ENCODE data around the gene HNRNPH3. TPM values are rescaled to one million over a fixed set of nuclear protein-coding genes. Genes with fewer than 3 reads are reported as not detected.

Gene HNRNPH3
- total RNA-seq, 1 donor from 2014 or later, result 164 TPM

GRCh38 chr10:68342909-68343516, 11.1 kb downstream of the HNRNPH3 start:
- no peaks in the 10 kb centered on the region for H3K9me3 Mint-ChIP-seq
- no peak for TF ChIP-seq CTCF (IDR thresholded peaks at IDR 0.05; ENCODE audit: unreplicated experiment)
- no peak for DNase-seq (ENCODE audit: low spot score in 2 of 2, unreplicated experiment in 2 of 2)
- H3K4me1 Mint-ChIP-seq, result no peaks in the 10 kb centered on the region
- H3K4me3 Mint-ChIP-seq, result no peak overlapping the region
- H3K36me3 Mint-ChIP-seq, result peaks cover 53% of the 10 kb centered on the region
- H3K27me3 Mint-ChIP-seq (ENCODE audit: low read depth), result no peaks in the 10 kb centered on the region
- no peak overlapping the region for H3K27ac Mint-ChIP-seq

GRCh38 chr10:68345621-68346020, 13.8 kb downstream of the HNRNPH3 start:
- peak overlapping the region; percentile 8 for H3K27ac Mint-ChIP-seq
- no peaks in the 10 kb centered on the region for H3K9me3 Mint-ChIP-seq

GRCh38 chr10:68346774-68347173, 14.9 kb downstream of the HNRNPH3 start:
- H3K4me3 Mint-ChIP-seq, result no peak overlapping the region
- peak overlapping the region; percentile 75 for H3K27ac Mint-ChIP-seq
- H3K9me3 Mint-ChIP-seq, result no peaks in the 10 kb centered on the region
- TF ChIP-seq CTCF (IDR thresholded peaks at IDR 0.05; ENCODE audit: unreplicated experiment), result no peak
- peaks cover 41% of the 10 kb centered on the region for H3K36me3 Mint-ChIP-seq
- no peaks in the 10 kb centered on the region for H3K4me1 Mint-ChIP-seq
- DNase-seq (ENCODE audit: low spot score in 2 of 2, unreplicated experiment in 2 of 2), result no peak
- H3K27me3 Mint-ChIP-seq (ENCODE audit: low read depth), result no peaks in the 10 kb centered on the region

More at GRCh38 chr10:68345621-68346020, 13.8 kb downstream of the HNRNPH3 start:
- peaks cover 49% of the 10 kb centered on the region for H3K36me3 Mint-ChIP-seq
- no peaks in the 10 kb centered on the region for H3K4me1 Mint-ChIP-seq
- DNase-seq (ENCODE audit: low spot score in 2 of 2, unreplicated experiment in 2 of 2), result no peak
- no peak for TF ChIP-seq CTCF (IDR thresholded peaks at IDR 0.05; ENCODE audit: unreplicated experiment)
- no peak overlapping the region for H3K4me3 Mint-ChIP-seq
- H3K27me3 Mint-ChIP-seq (ENCODE audit: low read depth), result no peaks in the 10 kb centered on the region

- no peaks in the 10 kb centered on the region for H3K9me3 Mint-ChIP-seq
- no peaks in the 10 kb centered on the region for H3K4me1 Mint-ChIP-seq
- peak overlapping the region; percentile 84 for H3K27ac Mint-ChIP-seq
- peak; percentile 69 for TF ChIP-seq CTCF (IDR thresholded peaks at IDR 0.05; ENCODE audit: unreplicated experiment)
- H3K27me3 Mint-ChIP-seq (ENCODE audit: low read depth), result no peaks in the 10 kb centered on the region
- peaks cover 45% of the 10 kb centered on the region for H3K36me3 Mint-ChIP-seq
- no peak for DNase-seq (ENCODE audit: low spot score in 2 of 2, unreplicated experiment in 2 of 2)
- no peak overlapping the region for H3K4me3 Mint-ChIP-seq
Measured at GRCh38 chr10:68348265-68348741, 16.4 kb downstream of the HNRNPH3 start.

- H3K4me1 Mint-ChIP-seq, result no peaks in the 10 kb centered on the region
- TF ChIP-seq CTCF (IDR thresholded peaks at IDR 0.05; ENCODE audit: unreplicated experiment), result no peak
- no peak overlapping the region for H3K4me3 Mint-ChIP-seq
- DNase-seq (ENCODE audit: low spot score in 2 of 2, unreplicated experiment in 2 of 2), result no peak
- no peaks in the 10 kb centered on the region for H3K9me3 Mint-ChIP-seq
- no peak overlapping the region for H3K27ac Mint-ChIP-seq
- H3K27me3 Mint-ChIP-seq (ENCODE audit: low read depth), result no peaks in the 10 kb centered on the region
- peaks cover 37% of the 10 kb centered on the region for H3K36me3 Mint-ChIP-seq
Measured at GRCh38 chr10:68353537-68353936, 21.7 kb downstream of the HNRNPH3 start.

Data from mesothelial cell of epicardium (in vitro differentiated cells).